OCI-LY3 (cell line): ENCODE data around the gene PADI3.

Experiments
- CTCF ChIP-seq: fragments of 200-600, 300-600 bp; sonication (generic); IDR thresholded peaks from 2 replicates; pipeline ENCODE4 v1.5.1; 2014; ENCODE audit warnings: antibody characterized with exemption, low read length, low read depth
- EZH2phosphoT487 ChIP-seq: fragments of 200-600 bp; shearing (Covaris generic); IDR thresholded peaks from 2 replicates; pipeline ENCODE4 v1.6.1; 2018; ENCODE audit warnings: antibody characterized with exemption, mixed run types, low read depth

- TF ChIP-seq CTCF (no peak), EZH2phosphoT487 (no peak)
Measured at GRCh38 chr1:17307946-17308345, 59.0 kb downstream of the PADI3 start, which contains the start of gene PADI4.
